ENCODE data around the gene UBE2I.
A peak's percentile ranks its signal among the peaks of the same experiment; 100 is the strongest.

Gene UBE2I

GRCh38 chr16:1308977-1309885, at the start of gene UBE2I:
TSS of gene UBE2I (plus strand) at chr16:1309636. CDS start at chr16:1314031, 4,395 bp downstream.
- H3K27me3 ChIP-seq: peaks cover 0 to 4% of the 10 kb centered on the region in 2 donors
- peaks cover 0 to 15% (median 8%) of the 10 kb centered on the region in 3 donors for H3K36me3 ChIP-seq
- H3K4me1 ChIP-seq: peaks cover 6 to 47% (median 32%) of the 10 kb centered on the region in 4 donors
- TF ChIP-seq CTCF (IDR thresholded peaks at IDR 0.05): no peak
- DNase-seq: peak; percentile 96 to 98
- intact Hi-C loops (cut with DNase I; ENCODE audit: low total_unique reads): no loop called here
- peak within 1 kb of the TSS; percentile 93 to 97 for H3K27ac ChIP-seq
- no peaks in the 10 kb centered on the region for H3K9me3 ChIP-seq
- H3K4me3 ChIP-seq: peak within 1 kb of the TSS; percentile 74 to 91

DNA sequence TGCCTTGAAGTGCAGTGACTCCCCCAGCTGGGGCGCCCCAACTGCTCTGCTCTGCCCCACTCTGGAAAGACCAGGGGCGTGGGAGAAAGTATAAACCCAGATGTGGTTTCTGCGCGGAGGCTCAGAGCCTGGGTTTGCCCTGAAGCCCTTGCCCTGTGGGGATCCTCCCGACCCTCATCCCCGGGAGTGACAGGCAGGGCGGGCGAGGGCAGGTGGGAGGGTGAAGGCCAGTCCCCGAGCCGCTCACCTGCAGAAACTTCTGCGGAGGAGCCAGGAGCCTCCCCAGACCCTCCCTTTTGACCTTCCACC, 49.7 kb upstream of the UBE2I start:
- DNase-seq: no peak
- no peak for TF ChIP-seq CTCF (IDR thresholded peaks at IDR 0.05)

DNA sequence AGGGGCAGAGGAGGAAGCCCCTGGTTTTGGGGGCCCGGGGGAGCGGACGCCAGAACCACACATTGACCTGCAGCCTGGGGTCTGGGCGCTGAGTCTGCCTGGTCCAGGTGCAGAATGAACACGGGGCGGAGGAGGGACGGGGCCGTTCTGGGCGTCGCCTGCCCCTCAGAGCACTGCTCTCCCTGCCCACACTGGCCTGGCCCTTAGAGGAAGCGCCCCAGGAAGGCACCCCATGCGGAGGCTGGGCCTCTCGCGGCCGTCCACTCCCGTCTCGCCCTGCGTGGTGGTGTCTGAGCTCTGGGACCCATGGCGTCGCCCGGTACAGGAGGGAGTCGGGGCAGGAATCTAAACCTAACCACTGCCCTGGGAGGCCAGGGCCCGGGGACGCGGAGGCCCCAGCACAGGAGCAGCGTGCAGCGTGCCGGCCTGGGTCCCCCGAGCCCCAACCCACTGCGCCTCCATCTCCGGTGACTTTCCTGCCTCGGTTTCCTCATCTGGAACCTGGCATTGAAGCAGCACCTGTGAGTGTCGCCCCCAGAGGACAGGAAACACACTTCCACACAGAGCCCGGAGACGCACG, 49.2 kb upstream of the UBE2I start:
- Histone ChIP-seq H3K9me3 (no peaks in the 10 kb centered on the region), H3K36me3 (no peaks in the 10 kb centered on the region), H3K4me1 (peaks cover 0 to 16% (median 0%) of the 10 kb centered on the region in 4 donors), H3K27me3 (peaks cover 0 to 86% of the 10 kb centered on the region in 2 donors), H3K27ac (no peak overlapping the region), H3K4me3 (no peak overlapping the region)
- intact Hi-C loops (cut with DNase I; ENCODE audit: low total_unique reads): no loop called here
- TF ChIP-seq CTCF (IDR thresholded peaks at IDR 0.05): no peak
- no peak for DNase-seq

More for the DNA sequence above, 49.7 kb upstream of the UBE2I start:
- Histone ChIP-seq H3K4me1 (peaks cover 0 to 16% (median 0%) of the 10 kb centered on the region in 4 donors), H3K27me3 (peaks cover 0 to 88% of the 10 kb centered on the region in 2 donors), H3K9me3 (no peaks in the 10 kb centered on the region), H3K4me3 (no peak overlapping the region), H3K36me3 (no peaks in the 10 kb centered on the region), H3K27ac (no peak overlapping the region)
- intact Hi-C loops (cut with DNase I; ENCODE audit: low total_unique reads): no loop called here

- H3K36me3 ChIP-seq: no peaks in the 10 kb centered on the region
- intact Hi-C loops (cut with DNase I; ENCODE audit: low total_unique reads): no loop called here
- DNase-seq: no peak
- H3K4me1 ChIP-seq: peaks cover 0 to 16% (median 0%) of the 10 kb centered on the region in 4 donors
- H3K27me3 ChIP-seq: peaks cover 0 to 83% of the 10 kb centered on the region in 2 donors
- no peak for TF ChIP-seq CTCF (IDR thresholded peaks at IDR 0.05)
- no peak overlapping the region for H3K4me3 ChIP-seq
- no peaks in the 10 kb centered on the region for H3K9me3 ChIP-seq
- no peak overlapping the region for H3K27ac ChIP-seq
Measured at GRCh38 chr16:1261131-1261892, 48.1 kb upstream of the UBE2I start.

GRCh38 chr16:1262210-1262845, 47.1 kb upstream of the UBE2I start:
- TF ChIP-seq CTCF (IDR thresholded peaks at IDR 0.05): no peak
- Histone ChIP-seq H3K9me3 (no peaks in the 10 kb centered on the region), H3K27ac (no peak overlapping the region), H3K36me3 (no peaks in the 10 kb centered on the region), H3K4me3 (no peak overlapping the region), H3K4me1 (peaks cover 0 to 16% (median 0%) of the 10 kb centered on the region in 4 donors), H3K27me3 (peaks cover 0 to 79% of the 10 kb centered on the region in 2 donors)
- DNase-seq: no peak
- intact Hi-C loops (cut with DNase I; ENCODE audit: low total_unique reads): no loop called here
